ENCODE measurements around the gene USP17L13.
"Not testable (repeated sequence)": the region's sequence is repeated elsewhere in the genome, so short reads cannot be mapped to it uniquely, and the experiment has no call there.

Gene USP17L13

GRCh38 chr4:9224596-9224995 is at the start of gene USP17L13:
Gene USP17L13, plus strand, starts transcription at chr4:9224896. Its CDS starts 0 bp downstream, at chr4:9224896.
- in situ Hi-C loops (cut with MboI; ENCODE audit: low sequenced_read_pairs): not testable (repeated sequence)

DNA sequence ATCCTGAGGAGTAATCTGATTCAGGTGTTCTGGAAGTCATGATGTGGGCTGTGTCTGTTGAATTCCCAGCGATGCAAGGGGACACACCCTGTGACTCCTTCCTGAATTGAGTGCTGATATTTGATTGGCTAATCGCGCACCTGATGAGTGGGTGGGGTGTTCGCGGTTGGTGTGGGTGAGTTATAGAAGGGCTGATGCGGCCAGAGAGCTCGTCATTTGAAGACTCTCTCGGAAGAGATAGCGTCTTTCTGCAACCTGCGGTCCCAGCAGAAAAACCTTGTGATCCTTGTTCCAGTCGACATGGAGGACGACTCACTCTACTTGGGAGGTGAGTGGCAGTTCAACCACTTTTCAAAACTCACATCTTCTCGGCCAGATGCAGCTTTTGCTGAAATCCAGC is 14.3 kb upstream of the USP17L13 start, which contains the start of gene USP17L10:
Gene USP17L10 (plus strand): TSS at position 301 of the 400 bp plus-strand sequence. CDS start 0 bp downstream, at position 301.
- in situ Hi-C loops (cut with MboI; ENCODE audit: low sequenced_read_pairs): not testable (repeated sequence)

DNA sequence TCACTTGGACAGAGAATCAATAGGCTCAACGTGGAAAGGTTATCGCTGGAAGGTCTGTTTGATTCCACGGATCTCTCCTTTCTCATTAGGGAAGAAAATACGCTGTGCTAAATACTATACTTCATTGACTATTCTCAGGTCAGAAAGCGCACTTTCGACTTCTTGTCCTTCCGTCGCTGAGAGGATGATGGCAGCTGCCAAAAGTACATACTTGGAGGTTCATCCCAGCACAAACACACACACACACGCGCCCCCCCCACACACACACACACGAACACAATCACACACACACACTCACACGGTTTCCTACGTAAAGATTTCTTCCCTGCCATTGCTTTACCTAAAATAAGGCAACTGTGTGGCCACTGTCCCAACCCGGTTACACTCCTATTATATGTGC is 10.0 kb upstream of the USP17L13 start:
- in situ Hi-C loops (cut with MboI; ENCODE audit: low sequenced_read_pairs): not testable (repeated sequence)

DNA sequence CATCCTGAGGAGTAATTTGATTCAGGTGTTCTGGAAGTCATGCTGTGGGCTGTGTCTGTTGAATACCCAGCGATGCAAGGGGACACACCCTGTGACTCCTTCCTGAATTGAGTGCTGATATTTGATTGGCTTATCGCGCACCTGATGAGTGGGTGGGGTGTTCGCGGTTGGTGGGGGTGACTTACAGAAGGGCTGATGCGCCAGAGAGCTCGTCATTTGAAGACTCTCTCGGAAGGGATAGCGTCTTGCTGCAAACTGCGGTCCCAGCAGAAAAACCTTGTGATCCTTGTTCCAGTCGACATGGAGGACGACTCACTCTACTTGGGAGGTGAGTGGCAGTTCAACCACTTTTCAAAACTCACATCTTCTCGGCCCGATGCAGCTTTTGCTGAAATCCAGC is 9.6 kb upstream of the USP17L13 start, which contains the start of gene USP17L11:
Gene USP17L11 (plus strand): TSS at position 301 of the 400 bp plus-strand sequence. CDS start 0 bp downstream, at position 301.
- in situ Hi-C loops (cut with MboI; ENCODE audit: low sequenced_read_pairs): not testable (repeated sequence)

GRCh38 chr4:9219852-9220251 is 4.8 kb upstream of the USP17L13 start, which contains the start of gene USP17L12:
Gene USP17L12, plus strand, starts transcription at chr4:9220152. Its CDS starts 0 bp downstream, at chr4:9220152.
- in situ Hi-C loops (cut with MboI; ENCODE audit: low sequenced_read_pairs): not testable (repeated sequence)

DNA sequence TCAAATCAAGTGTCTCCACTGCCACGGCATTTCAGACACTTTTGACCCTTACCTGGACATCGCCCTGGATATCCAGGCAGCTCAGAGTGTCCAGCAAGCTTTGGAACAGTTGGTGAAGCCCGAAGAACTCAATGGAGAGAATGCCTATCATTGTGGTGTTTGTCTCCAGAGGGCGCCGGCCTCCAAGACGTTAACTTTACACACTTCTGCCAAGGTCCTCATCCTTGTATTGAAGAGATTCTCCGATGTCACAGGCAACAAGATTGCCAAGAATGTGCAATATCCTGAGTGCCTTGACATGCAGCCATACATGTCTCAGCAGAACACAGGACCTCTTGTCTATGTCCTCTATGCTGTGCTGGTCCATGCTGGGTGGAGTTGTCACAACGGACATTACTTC is 5.6 kb downstream of the USP17L13 start:
- in situ Hi-C loops (cut with MboI; ENCODE audit: low sequenced_read_pairs): not testable (repeated sequence)

GRCh38 chr4:9234085-9234484 is 9.4 kb downstream of the USP17L13 start, which contains the start of gene USP17L15:
Gene USP17L15, plus strand, starts transcription at chr4:9234385. Its CDS starts 0 bp downstream, at chr4:9234385.
- in situ Hi-C loops (cut with MboI; ENCODE audit: low sequenced_read_pairs): not testable (repeated sequence)

- in situ Hi-C loops (cut with MboI; ENCODE audit: low sequenced_read_pairs): not testable (repeated sequence)
Observed at GRCh38 chr4:9238461-9238860, 13.8 kb downstream of the USP17L13 start.

GRCh38 chr4:9243579-9243978 is 18.9 kb downstream of the USP17L13 start, which contains the start of gene USP17L17:
Gene USP17L17, plus strand, starts transcription at chr4:9243879. Its CDS starts 0 bp downstream, at chr4:9243879.
- in situ Hi-C loops (cut with MboI; ENCODE audit: low sequenced_read_pairs): not testable (repeated sequence)

DNA sequence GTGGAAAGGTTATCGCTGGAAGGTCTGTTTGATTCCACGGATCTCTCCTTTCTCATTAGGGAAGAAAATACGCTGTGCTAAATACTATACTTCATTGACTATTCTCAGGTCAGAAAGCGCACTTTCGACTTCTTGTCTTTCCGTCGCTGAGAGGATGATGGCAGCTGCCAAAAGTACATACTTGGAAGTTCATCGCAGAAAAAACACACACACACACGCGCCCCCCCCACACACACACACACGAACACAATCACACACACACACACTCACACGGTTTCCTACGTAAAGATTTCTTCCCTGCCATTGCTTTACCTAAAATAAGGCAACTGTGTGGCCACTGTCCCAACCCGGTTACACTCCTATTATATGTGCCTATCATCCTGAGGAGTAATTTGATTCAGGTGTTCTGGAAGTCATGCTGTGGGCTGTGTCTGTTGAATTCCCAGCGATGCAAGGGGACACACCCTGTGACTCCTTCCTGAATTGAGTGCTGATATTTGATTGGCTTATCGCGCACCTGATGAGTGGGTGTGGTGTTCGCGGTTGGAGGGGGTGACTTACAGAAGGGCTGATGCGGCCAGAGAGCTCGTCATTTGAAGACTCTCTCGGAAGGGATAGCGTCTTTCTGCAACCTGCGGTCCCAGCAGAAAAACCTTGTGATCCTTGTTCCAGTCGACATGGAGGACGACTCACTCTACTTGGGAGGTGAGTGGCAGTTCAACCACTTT is 23.4 kb downstream of the USP17L13 start, which contains the start of gene USP17L18:
Gene USP17L18 (plus strand): TSS at position 678 of the 728 bp plus-strand sequence. CDS start 0 bp downstream, at position 678.
- in situ Hi-C loops (cut with MboI; ENCODE audit: low sequenced_read_pairs): not testable (repeated sequence)

DNA sequence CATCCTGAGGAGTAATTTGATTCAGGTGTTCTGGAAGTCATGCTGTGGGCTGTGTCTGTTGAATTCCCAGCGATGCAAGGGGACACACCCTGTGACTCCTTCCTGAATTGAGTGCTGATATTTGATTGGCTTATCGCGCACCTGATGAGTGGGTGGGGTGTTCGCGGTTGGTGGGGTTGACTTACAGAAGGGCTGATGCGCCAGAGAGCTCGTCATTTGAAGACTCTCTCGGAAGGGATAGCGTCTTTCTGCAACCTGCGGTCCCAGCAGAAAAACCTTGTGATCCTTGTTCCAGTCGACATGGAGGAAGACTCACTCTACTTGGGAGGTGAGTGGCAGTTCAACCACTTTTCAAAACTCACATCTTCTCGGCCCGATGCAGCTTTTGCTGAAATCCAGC is 28.4 kb downstream of the USP17L13 start, which contains the start of gene USP17L19:
Gene USP17L19 (plus strand): TSS at position 301 of the 400 bp plus-strand sequence. CDS start 0 bp downstream, at position 301.
- in situ Hi-C loops (cut with MboI; ENCODE audit: low sequenced_read_pairs): not testable (repeated sequence)

GRCh38 chr4:9257824-9258223 is 33.1 kb downstream of the USP17L13 start, which contains the start of gene USP17L20:
Gene USP17L20, plus strand, starts transcription at chr4:9258124. Its CDS starts 0 bp downstream, at chr4:9258124.
- in situ Hi-C loops (cut with MboI; ENCODE audit: low sequenced_read_pairs): not testable (repeated sequence)

DNA sequence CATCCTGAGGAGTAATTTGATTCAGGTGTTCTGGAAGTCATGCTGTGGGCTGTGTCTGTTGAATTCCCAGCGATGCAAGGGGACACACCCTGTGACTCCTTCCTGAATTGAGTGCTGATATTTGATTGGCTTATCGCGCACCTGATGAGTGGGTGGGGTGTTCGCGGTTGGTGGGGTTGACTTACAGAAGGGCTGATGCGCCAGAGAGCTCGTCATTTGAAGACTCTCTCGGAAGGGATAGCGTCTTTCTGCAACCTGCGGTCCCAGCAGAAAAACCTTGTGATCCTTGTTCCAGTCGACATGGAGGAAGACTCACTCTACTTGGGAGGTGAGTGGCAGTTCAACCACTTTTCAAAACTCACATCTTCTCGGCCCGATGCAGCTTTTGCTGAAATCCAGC is 37.9 kb downstream of the USP17L13 start, which contains the start of gene USP17L21:
Gene USP17L21 (plus strand): TSS at position 301 of the 400 bp plus-strand sequence. CDS start 0 bp downstream, at position 301.
- in situ Hi-C loops (cut with MboI; ENCODE audit: low sequenced_read_pairs): not testable (repeated sequence)

DNA sequence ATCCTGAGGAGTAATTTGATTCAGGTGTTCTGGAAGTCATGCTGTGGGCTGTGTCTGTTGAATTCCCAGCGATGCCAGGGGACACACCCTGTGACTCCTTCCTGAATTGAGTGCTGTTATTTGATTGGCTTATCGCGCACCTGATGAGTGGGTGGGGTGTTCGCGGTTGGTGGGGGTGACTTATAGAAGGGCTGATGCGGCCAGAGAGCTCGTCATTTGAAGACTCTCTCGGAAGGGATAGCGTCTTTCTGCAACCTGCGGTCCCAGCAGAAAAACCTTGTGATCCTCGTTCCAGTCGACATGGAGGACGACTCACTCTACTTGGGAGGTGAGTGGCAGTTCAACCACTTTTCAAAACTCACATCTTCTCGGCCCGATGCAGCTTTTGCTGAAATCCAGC is 42.6 kb downstream of the USP17L13 start, which contains the start of gene USP17L22:
Gene USP17L22 (plus strand): TSS at position 301 of the 400 bp plus-strand sequence. CDS start 0 bp downstream, at position 301.
- in situ Hi-C loops (cut with MboI; ENCODE audit: low sequenced_read_pairs): not testable (repeated sequence)

DNA sequence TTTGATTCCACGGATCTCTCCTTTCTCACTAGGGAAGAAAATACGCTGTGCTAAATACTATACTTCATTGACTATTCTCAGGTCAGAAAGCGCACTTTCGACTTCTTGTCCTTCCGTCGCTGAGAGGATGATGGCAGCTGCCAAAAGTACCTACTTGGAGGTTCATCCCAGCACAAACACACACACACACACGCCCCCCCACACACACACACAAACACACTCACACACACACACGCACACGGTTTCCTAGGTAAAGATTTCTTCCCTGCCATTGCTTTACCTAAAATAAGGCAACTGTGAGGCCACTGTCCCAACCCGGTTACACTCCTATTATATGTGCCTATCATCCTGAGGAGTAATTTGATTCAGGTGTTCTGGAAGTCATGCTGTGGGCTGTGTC is 47.0 kb downstream of the USP17L13 start:
- in situ Hi-C loops (cut with MboI; ENCODE audit: low sequenced_read_pairs): not testable (repeated sequence)

Measured in HL-60/S4 (cell line).